HG03196 (cell line): Measurements from ENCODE around the gene PKDCC.

Source experiments
- ATAC-seq: cut with Tn5 transposase; IDR thresholded peaks from one replicate; pipeline ENCODE4 v1.9.1; 2021; ENCODE audit not compliant: unreplicated experiment

PKDCC gene

GRCh38 chr2:42048299-42049220 lies 739 bp downstream of the PKDCC start:
- no peak for ATAC-seq

- no peak for ATAC-seq
Observed at GRCh38 chr2:42049221-42050009, 1.6 kb downstream of the PKDCC start.

GRCh38 chr2:42050010-42050702 lies 2.3 kb downstream of the PKDCC start:
- ATAC-seq, result no peak

GRCh38 chr2:42050703-42051542 lies 3.1 kb downstream of the PKDCC start:
- no peak for ATAC-seq

- ATAC-seq, result no peak
Observed at GRCh38 chr2:42051543-42052235, 3.9 kb downstream of the PKDCC start.

GRCh38 chr2:42052702-42053481 lies 5.1 kb downstream of the PKDCC start:
- no peak for ATAC-seq

GRCh38 chr2:42053482-42053790 lies 5.6 kb downstream of the PKDCC start:
- no peak for ATAC-seq

- ATAC-seq, result no peak
Observed at GRCh38 chr2:42053791-42054701, 6.2 kb downstream of the PKDCC start.

GRCh38 chr2:42054714-42055430 lies 7.1 kb downstream of the PKDCC start:
- no peak for ATAC-seq

GRCh38 chr2:42055573-42056514 lies 8.0 kb downstream of the PKDCC start:
- no peak for ATAC-seq

- ATAC-seq, result no peak
Observed at GRCh38 chr2:42057159-42057901, 9.5 kb downstream of the PKDCC start.

GRCh38 chr2:42057902-42058450 lies 10.2 kb downstream of the PKDCC start:
- ATAC-seq, result no peak

- no peak for ATAC-seq
Observed at GRCh38 chr2:42059261-42059898, 11.6 kb downstream of the PKDCC start.

- no peak for ATAC-seq
Observed at GRCh38 chr2:42060028-42060427, 12.2 kb downstream of the PKDCC start.
